ENCODE measurements around the gene ZNF205. TPM values are rescaled to one million over a fixed set of nuclear protein-coding genes. Genes with fewer than 3 reads are reported as not detected.

Gene ZNF205
- total and polyA plus RNA-seq, 2 donors: 4.6 to 9.3 TPM

GRCh38 chr16:3120435-3120834 is 8.0 kb downstream of the ZNF205 start:
- Histone ChIP-seq H3K27ac (ENCODE audit: low read depth in 1 of 2, low read length in 1 of 2) (no peak overlapping the region), H3K4me3 (ENCODE audit: low read length in 2 of 2) (no peak overlapping the region), H3K36me3 (ENCODE audit: control insufficient read depth in 2 of 2, insufficient read depth in 2 of 2, low read length in 1 of 2) (peaks cover 0 to 4% of the 10 kb centered on the region in 2 donors), H3K4me1 (ENCODE audit: control insufficient read depth in 2 of 2, insufficient read depth in 2 of 2, low read length in 2 of 2) (peaks cover 10 to 20% of the 10 kb centered on the region in 2 donors), H3K9me3 (ENCODE audit: control insufficient read depth in 2 of 2, insufficient read depth in 1 of 2, low read length in 1 of 2) (peaks cover 0 to 2% of the 10 kb centered on the region in 2 donors), H3K27me3 (ENCODE audit: control insufficient read depth in 2 of 2, insufficient read depth in 1 of 2, low read length in 1 of 2) (peaks cover 0 to 3% of the 10 kb centered on the region in 2 donors)
- 98% methylated on average over 16 of the region's 16 CpGs for WGBS
- no peak for DNase-seq (ENCODE audit: low read depth in 6 of 9, low spot score in 9 of 9)

GRCh38 chr16:3121851-3122467 is 9.6 kb downstream of the ZNF205 start:
- H3K27me3 ChIP-seq (ENCODE audit: control insufficient read depth in 2 of 2, insufficient read depth in 1 of 2, low read length in 1 of 2): peaks cover 0 to 3% of the 10 kb centered on the region in 2 donors
- WGBS: 95% methylated on average over 7 of the region's 7 CpGs
- H3K9me3 ChIP-seq (ENCODE audit: control insufficient read depth in 2 of 2, insufficient read depth in 1 of 2, low read length in 1 of 2): peaks cover 0 to 2% of the 10 kb centered on the region in 2 donors
- no peak overlapping the region for H3K4me3 ChIP-seq (ENCODE audit: low read length in 2 of 2)
- no peak overlapping the region for H3K27ac ChIP-seq (ENCODE audit: low read depth in 1 of 2, low read length in 1 of 2)
- no peak for DNase-seq (ENCODE audit: low read depth in 6 of 9, low spot score in 9 of 9)
- H3K4me1 ChIP-seq (ENCODE audit: control insufficient read depth in 2 of 2, insufficient read depth in 2 of 2, low read length in 2 of 2): peaks cover 11 to 21% of the 10 kb centered on the region in 2 donors
- peaks cover 5 to 9% of the 10 kb centered on the region in 2 donors for H3K36me3 ChIP-seq (ENCODE audit: control insufficient read depth in 2 of 2, insufficient read depth in 2 of 2, low read length in 1 of 2)

DNA sequence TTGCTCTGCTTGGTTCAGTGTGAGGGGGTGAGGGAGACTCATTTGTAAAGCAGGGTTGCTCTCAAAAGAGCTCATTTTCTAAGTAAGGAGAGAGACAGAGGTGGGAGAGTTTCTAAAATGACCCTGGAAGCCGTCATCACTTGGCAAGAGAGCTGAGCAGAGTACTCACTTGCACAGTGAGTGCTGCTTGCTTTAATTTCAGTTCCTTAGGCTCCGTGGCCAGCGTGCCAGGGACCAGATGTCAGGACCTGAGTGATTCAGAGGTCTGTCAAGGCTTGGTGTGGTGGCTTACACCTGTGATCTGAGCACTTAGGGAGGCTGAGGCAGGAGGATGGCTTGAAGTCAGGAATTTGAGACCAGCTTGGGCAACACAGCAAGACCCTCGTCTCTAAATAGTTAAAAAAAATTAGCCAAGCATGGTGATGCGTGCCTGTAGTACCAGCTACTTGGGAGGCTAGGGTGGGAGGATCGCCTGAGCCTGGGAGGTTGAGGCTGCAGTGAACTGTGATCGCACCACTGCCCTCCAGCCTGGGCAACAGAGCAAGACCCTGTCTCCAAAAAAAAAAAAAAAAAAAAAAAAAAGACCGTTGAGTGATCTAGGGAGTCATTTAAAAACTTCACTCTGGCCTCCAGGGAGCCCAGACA is 10.7 kb downstream of the ZNF205 start:
- Histone ChIP-seq H3K4me1 (ENCODE audit: control insufficient read depth in 2 of 2, insufficient read depth in 2 of 2, low read length in 2 of 2) (peaks cover 12 to 25% of the 10 kb centered on the region in 2 donors), H3K27ac (ENCODE audit: low read depth in 1 of 2, low read length in 1 of 2) (no peak overlapping the region), H3K27me3 (ENCODE audit: control insufficient read depth in 2 of 2, insufficient read depth in 1 of 2, low read length in 1 of 2) (peaks cover 0 to 3% of the 10 kb centered on the region in 2 donors), H3K9me3 (ENCODE audit: control insufficient read depth in 2 of 2, insufficient read depth in 1 of 2, low read length in 1 of 2) (peaks cover 0 to 2% of the 10 kb centered on the region in 2 donors), H3K36me3 (ENCODE audit: control insufficient read depth in 2 of 2, insufficient read depth in 2 of 2, low read length in 1 of 2) (peaks cover 9 to 15% of the 10 kb centered on the region in 2 donors), H3K4me3 (ENCODE audit: low read length in 2 of 2) (no peak overlapping the region)
- no peak for DNase-seq (ENCODE audit: low read depth in 6 of 9, low spot score in 9 of 9)
- 82% methylated on average over 8 of the region's 8 CpGs for WGBS

DNA sequence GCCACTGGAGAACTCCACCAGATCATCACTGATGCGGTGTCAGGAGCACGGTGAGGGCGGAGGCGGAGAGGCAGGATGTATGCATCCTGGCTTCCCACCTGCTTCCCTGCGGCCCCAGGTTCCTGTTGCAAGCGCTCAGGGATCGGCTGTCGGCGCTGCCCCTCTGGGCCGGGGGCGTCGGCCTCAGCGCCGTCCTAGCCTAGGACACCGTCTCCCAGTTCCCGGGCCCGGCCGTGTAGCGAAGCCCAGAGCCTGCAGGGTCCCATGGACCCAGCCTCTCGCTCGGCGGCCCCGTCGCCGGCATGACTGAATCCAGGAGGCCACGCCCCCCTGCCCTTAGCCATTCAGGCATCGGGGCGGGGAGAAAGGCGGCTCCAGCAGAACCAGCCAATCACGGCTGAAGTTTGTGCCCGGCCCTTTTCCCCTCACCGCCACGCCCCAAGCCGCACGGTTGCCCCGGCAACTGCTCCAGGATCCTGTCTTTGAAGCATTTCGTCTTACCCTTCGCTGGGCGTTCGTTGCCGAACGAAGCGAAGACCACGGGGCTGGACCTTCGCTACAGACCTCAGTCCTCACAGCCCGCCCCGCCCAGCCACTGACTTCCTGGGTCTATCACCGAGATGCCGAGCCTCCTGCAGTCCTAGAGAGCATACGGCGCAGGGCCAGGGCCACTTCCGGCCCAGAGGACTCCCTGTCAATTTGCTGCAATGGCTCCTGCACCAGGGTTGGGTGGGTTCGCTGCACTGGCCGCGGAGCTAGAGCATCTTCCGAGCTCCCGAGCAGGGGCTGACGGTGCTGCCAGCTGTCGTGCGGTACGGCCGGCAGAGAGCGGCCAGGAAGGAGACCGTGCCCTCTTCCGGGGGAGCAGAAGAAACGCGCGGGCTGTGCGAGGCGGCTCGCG is 11.8 kb downstream of the ZNF205 start:
- DNase-seq (ENCODE audit: low read depth in 6 of 9, low spot score in 9 of 9): peak; percentile 91 to 98 (median 96)
- Histone ChIP-seq H3K36me3 (ENCODE audit: control insufficient read depth in 2 of 2, insufficient read depth in 2 of 2, low read length in 1 of 2) (peaks cover 9 to 23% of the 10 kb centered on the region in 2 donors), H3K4me3 (ENCODE audit: low read length in 2 of 2) (peak overlapping the region; percentile 69 to 71), H3K27ac (ENCODE audit: low read depth in 1 of 2, low read length in 1 of 2) (peak overlapping the region; percentile 88 to 94), H3K27me3 (ENCODE audit: control insufficient read depth in 2 of 2, insufficient read depth in 1 of 2, low read length in 1 of 2) (peaks cover 0 to 3% of the 10 kb centered on the region in 2 donors), H3K4me1 (ENCODE audit: control insufficient read depth in 2 of 2, insufficient read depth in 2 of 2, low read length in 2 of 2) (peaks cover 16 to 37% of the 10 kb centered on the region in 2 donors), H3K9me3 (ENCODE audit: control insufficient read depth in 2 of 2, insufficient read depth in 1 of 2, low read length in 1 of 2) (peaks cover 0 to 2% of the 10 kb centered on the region in 2 donors)
- WGBS: under 1% methylated on average over 72 of the region's 72 CpGs

DNA sequence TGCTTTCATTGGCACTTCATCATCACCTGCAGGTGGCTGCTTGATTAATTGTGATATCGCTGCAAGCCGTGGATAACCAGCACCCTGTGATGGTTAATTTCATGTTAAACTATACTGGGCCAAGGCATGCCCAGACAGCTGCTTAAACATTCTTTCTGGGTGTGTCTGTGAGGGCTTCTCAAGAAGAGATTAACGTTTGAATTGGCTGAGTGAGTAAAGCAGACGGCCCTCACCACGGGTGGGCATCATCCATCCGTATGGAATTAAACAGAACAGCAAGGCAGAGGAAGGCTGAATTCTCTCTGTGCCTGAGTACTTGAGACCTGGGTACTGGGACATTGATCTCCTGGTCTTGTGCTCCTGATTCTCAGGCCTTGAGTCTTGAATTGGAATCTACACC is 15.4 kb downstream of the ZNF205 start:
- Histone ChIP-seq H3K4me1 (ENCODE audit: control insufficient read depth in 2 of 2, insufficient read depth in 2 of 2, low read length in 2 of 2) (peaks cover 16 to 49% of the 10 kb centered on the region in 2 donors), H3K27ac (ENCODE audit: low read depth in 1 of 2, low read length in 1 of 2) (no peak overlapping the region)
- 95% methylated on average over 6 of the region's 6 CpGs for WGBS

GRCh38 chr16:3129137-3130131 is 17.0 kb downstream of the ZNF205 start:
- peak overlapping the region; percentile 56 to 97 for H3K27ac ChIP-seq (ENCODE audit: low read depth in 1 of 2, low read length in 1 of 2)
- no peaks in the 10 kb centered on the region for H3K27me3 ChIP-seq (ENCODE audit: control insufficient read depth in 2 of 2, insufficient read depth in 1 of 2, low read length in 1 of 2)
- H3K4me3 ChIP-seq (ENCODE audit: low read length in 2 of 2): peak overlapping the region; percentile 58 to 60
- WGBS: 30% methylated on average over 28 of the region's 28 CpGs
- peaks cover 11 to 40% of the 10 kb centered on the region in 2 donors for H3K36me3 ChIP-seq (ENCODE audit: control insufficient read depth in 2 of 2, insufficient read depth in 2 of 2, low read length in 1 of 2)
- H3K9me3 ChIP-seq (ENCODE audit: control insufficient read depth in 2 of 2, insufficient read depth in 1 of 2, low read length in 1 of 2): no peaks in the 10 kb centered on the region
- peak in 8 of 9 donors; percentile 75 to 95 (median 92) for DNase-seq (ENCODE audit: low read depth in 6 of 9, low spot score in 9 of 9)
- peaks cover 13 to 48% of the 10 kb centered on the region in 2 donors for H3K4me1 ChIP-seq (ENCODE audit: control insufficient read depth in 2 of 2, insufficient read depth in 2 of 2, low read length in 2 of 2)

More for the DNA sequence above, 15.4 kb downstream of the ZNF205 start:
- Histone ChIP-seq H3K36me3 (ENCODE audit: control insufficient read depth in 2 of 2, insufficient read depth in 2 of 2, low read length in 1 of 2) (peaks cover 11 to 40% of the 10 kb centered on the region in 2 donors), H3K9me3 (ENCODE audit: control insufficient read depth in 2 of 2, insufficient read depth in 1 of 2, low read length in 1 of 2) (no peaks in the 10 kb centered on the region), H3K27me3 (ENCODE audit: control insufficient read depth in 2 of 2, insufficient read depth in 1 of 2, low read length in 1 of 2) (peaks cover 0 to 3% of the 10 kb centered on the region in 2 donors), H3K4me3 (ENCODE audit: low read length in 2 of 2) (no peak overlapping the region)
- DNase-seq (ENCODE audit: low read depth in 6 of 9, low spot score in 9 of 9): no peak

DNA sequence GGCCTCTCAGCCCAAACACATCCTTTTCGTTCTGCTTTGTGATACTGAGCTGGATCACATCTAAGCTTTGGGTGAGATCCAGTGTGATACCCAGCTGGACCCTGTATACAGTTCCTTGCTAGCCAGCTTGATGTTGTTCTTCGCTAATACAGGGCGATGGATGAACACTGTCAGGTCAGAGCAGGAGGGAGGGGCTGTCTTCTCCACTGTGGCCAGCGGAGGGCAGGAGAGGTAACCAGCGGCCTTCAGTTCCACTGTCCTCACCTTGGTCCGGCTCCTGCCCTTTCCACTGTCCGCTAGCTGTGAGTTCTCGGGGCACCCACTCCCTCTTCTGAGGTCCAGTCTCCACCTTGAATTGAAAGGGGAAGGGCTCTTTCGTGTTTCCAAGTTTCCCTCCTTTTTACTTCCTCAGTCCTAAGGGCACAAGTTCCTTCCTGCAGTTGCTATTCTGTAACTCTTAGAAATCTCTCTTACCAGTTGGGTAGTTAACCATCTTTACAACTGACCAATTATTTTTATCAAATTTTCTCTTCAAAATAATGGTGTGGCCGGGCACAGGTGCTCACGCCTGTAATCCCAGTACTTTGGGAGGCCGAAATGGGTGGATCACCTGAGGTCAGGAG is 19.5 kb downstream of the ZNF205 start:
- H3K4me1 ChIP-seq (ENCODE audit: control insufficient read depth in 2 of 2, insufficient read depth in 2 of 2, low read length in 2 of 2): peaks cover 14 to 48% of the 10 kb centered on the region in 2 donors
- DNase-seq (ENCODE audit: low read depth in 6 of 9, low spot score in 9 of 9): peak in 1 of 9 donors; percentile 37
- no peak overlapping the region for H3K27ac ChIP-seq (ENCODE audit: low read depth in 1 of 2, low read length in 1 of 2)
- no peaks in the 10 kb centered on the region for H3K9me3 ChIP-seq (ENCODE audit: control insufficient read depth in 2 of 2, insufficient read depth in 1 of 2, low read length in 1 of 2)
- 91% methylated on average over 12 of the region's 12 CpGs for WGBS
- H3K36me3 ChIP-seq (ENCODE audit: control insufficient read depth in 2 of 2, insufficient read depth in 2 of 2, low read length in 1 of 2): peaks cover 4 to 35% of the 10 kb centered on the region in 2 donors
- no peak overlapping the region for H3K4me3 ChIP-seq (ENCODE audit: low read length in 2 of 2)
- H3K27me3 ChIP-seq (ENCODE audit: control insufficient read depth in 2 of 2, insufficient read depth in 1 of 2, low read length in 1 of 2): no peaks in the 10 kb centered on the region

DNA sequence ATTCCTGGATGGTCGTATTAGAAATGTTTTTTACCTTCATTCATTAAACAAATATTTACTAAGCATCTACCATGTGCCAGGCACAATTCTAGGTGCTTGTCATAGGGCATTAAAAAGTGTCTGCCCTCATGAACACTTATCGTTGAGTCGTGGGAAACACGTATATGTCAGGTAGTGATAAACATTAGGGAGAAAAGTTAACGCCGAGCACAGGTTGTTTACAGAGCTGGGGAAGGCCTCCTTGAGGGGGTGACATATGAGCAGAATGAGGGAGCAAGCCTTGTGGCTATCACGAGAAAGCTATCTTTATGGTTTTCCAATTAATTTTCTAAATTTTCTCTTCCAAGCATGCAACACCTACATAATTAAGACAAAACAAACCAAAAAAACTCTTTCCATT is 21.5 kb downstream of the ZNF205 start:
- peak in 1 of 9 donors; percentile 30 for DNase-seq (ENCODE audit: low read depth in 6 of 9, low spot score in 9 of 9)
- H3K4me1 ChIP-seq (ENCODE audit: control insufficient read depth in 2 of 2, insufficient read depth in 2 of 2, low read length in 2 of 2): peaks cover 9 to 36% of the 10 kb centered on the region in 2 donors
- H3K27me3 ChIP-seq (ENCODE audit: control insufficient read depth in 2 of 2, insufficient read depth in 1 of 2, low read length in 1 of 2): no peaks in the 10 kb centered on the region
- H3K36me3 ChIP-seq (ENCODE audit: control insufficient read depth in 2 of 2, insufficient read depth in 2 of 2, low read length in 1 of 2): peaks cover 15 to 34% of the 10 kb centered on the region in 2 donors
- 15% methylated on average over 7 of the region's 7 CpGs for WGBS
- H3K9me3 ChIP-seq (ENCODE audit: control insufficient read depth in 2 of 2, insufficient read depth in 1 of 2, low read length in 1 of 2): no peaks in the 10 kb centered on the region
- H3K27ac ChIP-seq (ENCODE audit: low read depth in 1 of 2, low read length in 1 of 2): peak overlapping the region; percentile 27 to 91
- peak overlapping the region; percentile 73 to 99 for H3K4me3 ChIP-seq (ENCODE audit: low read length in 2 of 2)

Data from thymus (tissue), 11 donors.